NB4 (cell line): ENCODE results near the gene EPN3.

Experiments used
- CTCF ChIP-seq: IDR thresholded peaks from one replicate; pipeline ENCODE4 v1.5.1; 2012; ENCODE audit warnings: low read depth, low read length
- MAX ChIP-seq: IDR thresholded peaks from 2 replicates; pipeline ENCODE4 v1.6.1; 2011; ENCODE audit warnings: low read depth, low read length
- MYC ChIP-seq: IDR thresholded peaks from 2 replicates; pipeline ENCODE4 v1.6.1; 2011; ENCODE audit warnings: low read depth, low read length
- POLR2A ChIP-seq: IDR thresholded peaks from 2 replicates; pipeline ENCODE4 v1.6.1; 2011; ENCODE audit warnings: mild to moderate bottlenecking; ENCODE audit not compliant: insufficient read length; ENCODE audit errors: extremely low read depth

- TF ChIP-seq CTCF (no peak), POLR2A (no peak), MAX (no peak), MYC (no peak)
Measured at GRCh38 chr17:50534222-50534978, 1.9 kb downstream of the EPN3 start.
